Muscle of arm (tissue), 12 donors: ENCODE measurements around the gene SLC19A1. TPM values are rescaled to one million over a fixed set of nuclear protein-coding genes. Genes with fewer than 3 reads are reported as not detected.

Experiments
- DNase-seq: peaks from one replicate; pipeline ENCODE4 v3.0.0-alpha.2; 2013
- polyA plus RNA-seq, 12 donors: library from polyadenylated mRNA; unstranded; fragments of 120-200 nt; gene quantifications; one replicate each; pipeline ENCODE4 v1.2.1, GENCODE V29; 2013; ENCODE audit not compliant: insufficient read length in 12 of 12

SLC19A1 gene
- polyA plus RNA-seq, 12 donors = 4.9 to 24.9 (median 16.9) TPM; not detected in 1

GRCh38 chr21:45522986-45523385 lies 19.3 kb downstream of the SLC19A1 start:
- DNase-seq = no peak

DNA sequence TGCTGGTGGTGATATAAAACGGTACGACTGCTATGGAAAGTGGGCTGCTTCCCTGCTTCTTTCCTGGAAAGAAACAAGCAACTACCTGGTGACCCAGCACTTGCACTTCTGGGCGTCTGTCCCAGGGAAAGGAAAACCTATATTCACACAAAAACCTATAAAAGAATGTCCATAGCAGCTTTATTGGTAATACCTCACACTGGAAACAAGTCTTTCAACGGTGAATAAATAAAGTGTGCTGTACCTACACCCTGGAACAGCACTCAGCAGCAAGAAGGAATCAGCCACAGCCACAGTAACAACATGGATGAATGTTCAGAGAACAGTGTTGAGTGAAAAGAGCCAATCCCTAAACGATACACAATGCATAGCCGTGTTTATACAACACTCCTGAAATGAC lies 19.9 kb downstream of the SLC19A1 start:
- DNase-seq = no peak

DNA sequence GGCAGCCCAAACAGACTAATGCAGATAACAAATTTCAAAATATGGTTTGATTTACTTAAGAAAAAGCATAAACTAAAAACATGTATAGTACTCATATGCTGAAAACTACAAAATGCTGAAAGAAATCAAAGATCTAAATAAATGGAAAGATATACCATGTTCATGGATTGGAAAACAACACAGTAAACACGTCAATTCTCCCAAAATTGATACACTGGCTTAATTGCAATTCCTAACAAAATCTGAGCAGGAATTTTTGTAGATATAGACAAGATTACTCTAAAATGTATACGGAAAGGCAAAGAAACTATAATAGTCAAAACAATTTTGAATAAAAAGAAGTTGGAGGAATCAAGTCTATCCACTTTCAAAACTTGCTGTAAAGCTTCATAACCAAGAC lies 21.0 kb downstream of the SLC19A1 start:
- no peak for DNase-seq

GRCh38 chr21:45519182-45519581 lies 23.1 kb downstream of the SLC19A1 start:
- no peak for DNase-seq

GRCh38 chr21:45518742-45519141 lies 23.5 kb downstream of the SLC19A1 start:
- no peak for DNase-seq

- DNase-seq = no peak
Observed at GRCh38 chr21:45517249-45518065, 24.8 kb downstream of the SLC19A1 start.

GRCh38 chr21:45516671-45517151 lies 25.5 kb downstream of the SLC19A1 start:
- DNase-seq = no peak

GRCh38 chr21:45516071-45516670 lies 26.1 kb downstream of the SLC19A1 start:
- no peak for DNase-seq

DNA sequence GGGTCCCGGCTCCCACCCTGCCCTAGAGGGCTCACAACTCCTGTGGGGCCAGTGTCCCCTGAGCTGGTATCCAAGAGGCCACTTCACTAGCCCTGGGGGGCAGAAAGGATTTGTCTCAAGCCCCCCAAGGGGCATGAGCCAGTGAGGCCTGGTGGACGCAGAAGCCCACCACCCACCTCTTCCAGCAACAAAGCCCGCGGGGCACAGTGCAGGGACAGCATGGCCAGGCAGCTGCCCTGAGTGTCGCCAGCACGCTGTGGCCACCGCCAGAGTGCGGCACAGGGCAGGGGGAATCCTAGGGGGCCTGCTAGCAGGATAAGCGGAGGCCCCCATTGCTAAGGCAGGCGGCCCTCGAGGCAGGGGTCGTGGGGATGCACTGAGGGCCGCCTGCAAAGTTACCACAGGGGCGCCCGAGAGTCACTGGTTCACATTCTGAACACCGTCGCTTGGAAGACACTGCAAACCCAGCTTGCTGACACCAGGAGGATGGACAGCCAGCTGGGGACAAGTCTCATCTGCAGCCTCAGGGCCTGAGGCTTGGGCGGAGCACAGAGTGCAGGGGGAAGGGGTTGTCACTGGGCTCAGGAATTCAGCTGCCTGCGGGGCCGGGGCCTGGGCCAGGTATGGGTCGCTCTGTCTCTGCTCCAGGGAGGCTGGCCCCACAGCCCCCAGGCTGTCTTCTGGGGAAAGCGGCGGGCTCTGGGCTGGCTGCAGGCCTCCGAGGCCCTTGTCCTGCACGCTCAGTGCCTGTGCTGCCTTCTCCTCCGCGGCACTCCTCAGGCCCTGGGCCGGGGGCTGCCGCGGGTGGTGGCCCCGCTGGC lies 26.8 kb downstream of the SLC19A1 start:
- no peak for DNase-seq

DNA sequence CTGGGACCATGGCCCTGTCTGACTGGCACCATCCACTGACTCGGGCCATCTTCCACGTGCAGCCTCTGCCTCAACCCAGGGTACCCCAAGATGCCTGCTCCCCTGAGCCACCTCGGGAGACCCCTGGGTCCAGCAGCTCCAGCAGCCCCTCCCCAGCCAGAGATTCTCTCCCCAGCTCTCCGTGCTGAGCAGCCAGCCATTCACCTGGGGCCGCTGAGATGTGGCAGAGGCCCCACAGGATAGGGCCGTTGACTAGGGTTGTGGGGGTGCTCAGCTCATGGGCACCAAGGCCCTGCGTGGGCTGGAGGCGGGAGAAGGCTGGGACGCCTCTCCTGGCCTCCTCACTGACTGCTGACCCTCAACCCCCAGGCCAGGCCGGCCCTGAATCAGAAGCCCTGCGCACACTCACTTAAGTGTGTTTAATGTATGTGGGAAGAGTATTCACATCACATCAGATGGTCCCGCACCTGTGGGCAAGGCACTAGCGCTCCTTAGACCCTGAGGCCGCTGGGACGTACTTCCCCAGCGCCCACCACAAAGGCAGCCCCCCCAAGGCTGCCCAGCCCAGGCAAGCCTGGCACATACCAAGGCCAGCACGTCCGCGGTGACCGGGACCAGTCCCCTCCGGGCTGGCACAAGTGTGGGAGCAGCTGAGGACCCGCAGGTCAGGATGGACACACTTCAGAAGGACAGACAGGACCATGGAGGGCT lies 27.8 kb downstream of the SLC19A1 start:
- DNase-seq = no peak

DNA sequence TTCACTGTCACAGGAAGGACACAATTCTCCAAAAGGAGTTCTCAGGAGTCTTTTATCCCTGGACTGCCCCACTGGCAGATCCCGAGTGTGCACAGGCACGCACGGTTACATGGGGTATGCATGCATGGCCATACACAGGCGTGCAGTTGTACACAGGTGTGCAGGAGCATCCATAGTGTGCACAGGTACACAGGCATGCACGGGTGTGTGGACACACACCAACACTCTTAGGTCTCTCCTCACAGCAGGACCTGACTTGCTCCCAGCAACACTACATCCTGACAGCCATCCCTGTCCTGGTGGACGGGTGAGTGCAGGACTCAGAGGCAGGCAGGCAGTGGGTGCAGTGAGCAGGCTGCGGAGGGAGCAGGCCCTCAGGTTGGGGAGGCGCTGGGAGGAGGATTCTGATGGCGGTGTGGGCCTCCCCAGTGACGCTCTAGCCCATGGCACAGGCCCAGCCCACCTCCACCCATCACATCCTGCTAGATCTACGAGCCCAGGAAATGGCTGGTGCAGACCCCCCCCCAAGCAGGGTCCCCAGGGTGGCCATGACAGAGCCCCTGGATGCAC lies 28.4 kb downstream of the SLC19A1 start:
- DNase-seq = no peak

GRCh38 chr21:45513003-45513717 lies 29.1 kb downstream of the SLC19A1 start:
- DNase-seq = no peak

DNA sequence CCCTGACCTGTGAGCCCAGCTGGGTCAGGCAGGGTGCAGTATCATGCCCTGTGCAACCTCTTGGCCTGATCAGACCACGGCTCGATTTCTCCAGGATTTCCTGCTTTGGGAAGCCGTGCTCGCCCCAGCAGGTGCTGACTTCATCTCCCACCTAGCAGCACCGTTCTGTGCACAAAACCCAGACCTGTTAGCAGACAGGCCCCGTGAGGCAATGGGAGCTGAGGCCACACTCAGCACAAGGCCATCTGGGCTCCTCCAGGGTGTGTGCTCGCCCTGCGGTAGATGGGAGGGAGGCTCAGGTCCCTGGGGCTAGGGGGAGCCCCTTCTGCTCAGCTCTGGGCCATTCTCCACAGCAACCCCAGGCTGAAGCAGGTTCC lies 29.6 kb downstream of the SLC19A1 start:
- no peak for DNase-seq

DNA sequence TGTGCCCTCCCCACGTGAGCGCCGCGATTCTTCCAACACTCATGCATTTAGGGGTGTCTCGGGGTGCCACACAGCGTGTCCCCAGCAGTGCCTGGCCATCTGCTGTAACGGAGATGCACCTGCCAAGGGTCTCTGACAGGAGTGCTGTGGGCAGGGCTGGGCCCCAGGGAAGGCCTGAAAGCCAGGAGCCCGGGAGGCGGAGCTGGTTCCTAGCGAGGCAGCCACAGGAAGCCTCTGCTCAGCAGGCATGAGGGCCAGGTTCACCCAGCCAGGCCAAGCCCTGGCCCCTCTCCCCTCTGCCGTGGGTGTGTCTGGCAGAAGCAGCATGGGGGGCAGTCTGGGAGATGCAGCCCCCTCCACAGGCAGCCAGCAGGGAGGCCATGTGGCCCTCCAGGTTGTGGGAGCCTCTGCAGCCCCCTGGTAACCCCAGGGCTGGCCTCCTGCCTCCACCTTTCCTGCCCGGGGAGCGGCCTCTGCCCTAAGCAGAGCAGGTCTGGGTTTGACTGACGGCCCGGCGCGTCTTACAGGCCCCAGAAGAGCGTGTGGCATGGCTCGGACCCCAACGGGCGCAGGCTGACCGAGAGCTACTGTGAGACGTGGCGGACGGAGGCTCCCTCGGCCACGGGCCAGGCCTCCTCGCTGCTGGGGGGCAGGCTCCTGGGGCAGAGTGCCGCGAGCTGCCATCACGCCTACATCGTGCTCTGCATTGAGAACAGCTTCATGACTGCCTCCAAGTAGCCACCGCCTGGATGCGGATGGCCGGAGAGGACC lies 30.4 kb downstream of the SLC19A1 start:
- DNase-seq = no peak

DNA sequence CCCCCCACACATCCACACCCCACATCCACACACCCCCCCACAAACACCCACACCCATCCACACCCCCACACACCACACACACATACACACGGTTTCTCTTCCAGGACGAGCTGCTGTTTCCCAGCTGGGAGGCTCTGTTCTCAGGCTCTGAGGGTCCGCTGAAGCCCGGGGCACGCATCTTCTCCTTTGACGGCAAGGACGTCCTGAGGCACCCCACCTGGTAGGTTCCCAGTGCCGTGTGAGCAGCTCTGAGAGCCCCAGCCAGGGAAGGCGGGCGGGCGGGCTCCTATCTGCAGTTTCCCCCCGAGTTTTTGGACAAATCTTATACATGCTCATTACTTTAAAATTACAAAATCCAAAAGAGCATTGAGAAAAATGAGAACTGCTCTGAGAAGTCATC lies 31.2 kb downstream of the SLC19A1 start:
- DNase-seq = no peak

GRCh38 chr21:45510466-45510955 lies 31.7 kb downstream of the SLC19A1 start:
- no peak for DNase-seq

DNA sequence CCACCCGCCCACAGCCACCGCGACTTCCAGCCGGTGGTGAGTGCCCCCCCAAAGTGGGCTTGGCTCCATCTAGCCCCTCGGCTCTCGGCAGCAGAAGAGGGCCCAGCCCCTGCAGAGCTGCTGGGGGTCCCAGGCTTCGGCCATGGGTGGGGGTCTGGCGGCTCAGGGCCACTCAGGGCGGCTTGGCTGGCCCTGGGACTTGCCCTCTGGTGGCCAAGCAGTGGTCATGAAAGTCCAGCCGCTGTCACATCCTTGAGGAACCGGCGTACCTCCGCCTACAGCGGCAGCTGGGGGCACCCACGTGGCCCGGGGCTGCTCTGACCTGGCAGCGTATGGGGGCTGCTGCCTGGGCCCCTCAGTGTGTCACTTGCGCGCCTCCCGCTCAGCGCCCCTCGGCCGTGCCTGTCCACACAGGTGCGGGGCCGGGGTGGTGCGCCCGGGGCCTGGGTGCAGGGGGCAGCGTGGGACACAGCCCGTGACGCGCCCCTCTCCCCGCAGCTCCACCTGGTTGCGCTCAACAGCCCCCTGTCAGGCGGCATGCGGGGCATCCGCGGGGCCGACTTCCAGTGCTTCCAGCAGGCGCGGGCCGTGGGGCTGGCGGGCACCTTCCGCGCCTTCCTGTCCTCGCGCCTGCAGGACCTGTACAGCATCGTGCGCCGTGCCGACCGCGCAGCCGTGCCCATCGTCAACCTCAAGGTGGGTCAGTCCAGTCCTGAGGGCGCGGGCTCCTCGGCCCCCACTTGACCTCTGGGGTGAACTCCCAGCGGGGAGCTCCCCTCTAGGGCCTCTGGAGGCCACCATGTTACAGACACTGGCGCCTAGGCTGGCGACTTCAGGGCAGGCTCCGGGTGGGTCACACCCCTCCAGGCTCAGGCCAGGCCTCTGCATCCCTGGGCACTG lies 32.4 kb downstream of the SLC19A1 start:
- no peak for DNase-seq
